CD4-positive, alpha-beta T cell treated with Interleukin-17A for 4 hours (primary cell): ENCODE measurements around the gene CEBPG.

Experiments used
- DNase-seq: peaks from one replicate; pipeline ENCODE4 v3.0.0-alpha.2; 2020; ENCODE audit warnings: mixed read lengths

CEBPG gene

DNA sequence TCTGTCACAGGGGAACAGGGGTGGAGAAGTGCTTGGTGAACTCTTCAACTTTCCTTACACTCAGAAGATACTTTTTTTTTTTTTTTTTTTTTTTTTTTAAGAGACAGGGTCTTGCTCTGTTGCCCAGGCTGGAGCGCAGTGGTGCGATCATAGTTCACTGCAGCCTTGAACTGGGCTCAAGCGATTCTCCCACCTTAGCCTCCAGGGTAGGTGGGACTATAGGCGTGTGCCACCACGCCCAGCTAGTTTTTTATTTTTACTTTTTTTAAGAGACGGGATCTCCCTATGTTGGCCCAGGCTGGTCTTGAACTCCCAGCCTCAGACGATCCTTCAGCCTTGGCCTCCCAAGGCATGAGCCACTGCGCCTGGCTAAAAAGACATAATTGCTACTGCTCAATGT is 11.5 kb downstream of the CEBPG start:
- DNase-seq = no peak

DNA sequence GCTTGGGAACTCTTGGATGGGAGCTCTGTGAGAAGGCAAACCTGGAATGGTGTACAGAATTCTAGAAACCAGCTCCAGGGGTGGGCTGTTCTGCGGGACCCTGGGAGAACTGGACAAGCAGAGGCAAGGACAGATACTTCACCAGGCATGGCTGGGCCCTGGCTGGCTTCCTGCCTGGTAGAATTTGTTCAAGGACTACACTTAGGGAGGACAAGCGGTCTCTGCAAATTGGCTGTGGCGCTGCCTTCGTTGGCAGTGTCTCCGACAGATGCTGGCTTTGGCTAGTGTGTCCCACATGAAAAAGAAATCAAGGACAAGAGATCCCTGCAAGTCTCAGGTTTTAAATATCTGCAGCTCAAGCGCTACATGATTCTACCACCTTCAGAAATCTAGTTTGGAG is 12.4 kb downstream of the CEBPG start:
- DNase-seq = no peak

DNA sequence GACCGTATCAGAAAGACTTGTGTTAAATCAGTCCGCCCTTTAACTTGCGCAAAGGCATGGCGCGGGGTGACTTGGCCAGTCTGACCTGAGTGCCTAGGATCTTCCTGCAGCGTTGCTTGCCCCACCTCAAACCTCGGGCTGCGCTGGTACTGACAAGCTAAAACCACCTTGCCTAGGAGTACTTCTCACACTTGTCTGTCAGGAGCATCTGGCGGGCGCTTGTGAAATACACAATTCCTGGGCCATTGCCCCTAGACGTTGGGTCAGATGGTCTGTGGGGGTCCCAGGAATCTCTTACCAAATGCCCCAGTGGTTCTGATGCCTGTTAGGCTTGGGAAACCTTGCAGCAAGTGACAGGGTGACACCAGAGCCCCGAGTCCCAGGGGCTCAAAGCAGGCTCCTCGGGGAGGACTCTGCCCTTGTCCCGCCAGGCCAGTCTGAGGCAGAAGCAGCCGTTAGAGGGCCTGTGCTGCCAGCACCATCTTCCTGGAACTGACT is 12.9 kb downstream of the CEBPG start:
- DNase-seq = no peak

DNA sequence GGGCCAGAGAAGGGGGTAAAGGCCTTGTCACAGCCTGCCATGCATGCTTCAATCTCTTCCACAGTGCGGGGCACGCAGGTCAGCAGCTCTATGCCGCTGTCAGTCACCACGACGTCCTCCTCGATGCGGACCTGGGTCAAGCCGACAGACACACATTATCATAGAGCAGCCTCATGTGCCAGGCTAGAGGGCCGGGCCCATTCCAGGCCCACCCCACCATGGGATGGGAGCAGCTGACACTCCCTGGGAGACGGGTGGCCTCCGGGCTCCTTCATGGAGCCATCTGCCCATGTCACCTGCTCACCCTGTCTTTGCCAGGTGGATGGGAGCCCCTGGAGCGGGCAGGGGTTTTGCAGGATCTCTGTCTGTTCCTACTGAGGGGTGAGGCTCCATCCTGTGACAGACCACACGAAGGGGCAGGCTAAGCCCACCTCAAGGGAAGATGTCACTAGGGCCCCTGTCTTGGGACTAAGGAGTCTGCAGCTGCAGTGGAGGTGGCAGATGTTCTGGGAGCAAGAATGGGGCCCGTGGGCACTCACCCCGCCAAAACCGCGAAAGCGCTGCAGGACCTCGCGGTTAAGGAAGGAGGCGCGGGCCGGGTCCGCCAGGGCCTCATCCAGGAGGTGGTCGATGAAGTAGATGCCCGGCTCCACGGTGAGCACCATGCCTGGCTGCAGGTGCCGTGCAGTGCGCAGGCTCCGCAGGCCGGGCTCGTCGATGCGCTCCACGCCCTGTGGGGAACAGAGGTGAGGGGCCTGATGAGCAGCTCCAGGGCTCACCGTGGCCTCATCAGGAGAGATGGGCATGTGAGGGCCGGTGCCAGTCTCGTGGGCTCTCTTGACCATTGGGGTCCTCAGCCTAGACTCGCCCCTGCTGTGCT is 14.1 kb downstream of the CEBPG start:
- DNase-seq = no peak

DNA sequence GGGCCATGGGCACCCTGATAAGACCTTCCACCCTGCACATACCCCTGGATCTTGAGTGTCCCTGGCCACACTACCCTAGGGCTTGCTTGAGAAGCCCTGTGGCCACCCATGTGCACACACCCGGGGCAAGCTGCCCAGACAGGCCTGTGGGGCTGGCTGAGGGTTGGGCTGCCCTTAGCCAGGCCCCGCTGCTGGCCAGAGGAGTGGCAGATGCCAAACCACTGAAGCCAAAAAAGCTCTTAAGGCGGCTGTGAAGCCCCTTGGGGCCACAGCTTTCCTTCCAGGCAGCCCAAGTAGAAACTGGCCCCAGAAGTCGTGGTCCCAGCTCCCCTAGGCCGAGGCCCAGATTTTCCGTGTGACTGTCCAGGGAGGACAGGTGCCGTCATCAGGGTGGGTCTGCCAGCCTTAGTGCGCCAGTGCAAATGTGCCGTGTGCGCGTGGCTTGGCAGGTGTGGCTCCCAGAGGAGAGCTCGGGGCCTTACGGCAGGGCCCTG is 14.8 kb downstream of the CEBPG start:
- no peak for DNase-seq

DNA sequence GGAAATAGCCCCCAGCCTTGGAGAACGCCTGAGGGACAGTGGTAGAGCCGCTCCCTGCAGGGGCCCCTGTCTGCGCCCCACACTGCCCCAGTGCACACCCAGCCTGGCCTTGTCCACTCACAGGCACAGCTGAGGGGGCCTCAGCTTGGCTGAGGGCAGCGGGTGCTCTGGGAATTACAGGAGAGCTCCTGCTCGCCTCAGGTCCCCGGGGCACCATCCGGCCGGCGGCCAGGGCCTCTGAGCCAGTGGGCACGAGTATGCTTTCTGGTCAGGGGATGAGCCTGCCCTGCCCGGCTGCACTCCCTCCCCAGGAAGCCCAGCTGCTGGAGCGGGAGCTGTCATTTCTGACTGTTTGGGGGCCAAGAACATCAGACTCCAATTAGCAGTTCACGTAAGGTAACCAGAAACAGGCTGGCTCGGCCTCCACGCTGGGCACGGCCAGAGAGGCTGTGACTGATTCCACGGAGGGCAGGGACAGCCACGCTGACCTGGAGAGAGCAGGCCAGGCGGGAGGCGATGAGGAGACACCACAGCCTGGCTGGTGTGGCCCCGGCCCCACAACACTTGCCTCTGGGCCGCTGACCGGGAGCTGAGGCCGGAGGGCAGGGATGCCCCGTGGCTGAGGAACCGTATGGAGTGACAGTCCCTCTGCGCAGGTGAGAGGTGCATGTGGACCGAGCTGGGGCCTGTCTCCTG is 15.4 kb downstream of the CEBPG start:
- no peak for DNase-seq

DNA sequence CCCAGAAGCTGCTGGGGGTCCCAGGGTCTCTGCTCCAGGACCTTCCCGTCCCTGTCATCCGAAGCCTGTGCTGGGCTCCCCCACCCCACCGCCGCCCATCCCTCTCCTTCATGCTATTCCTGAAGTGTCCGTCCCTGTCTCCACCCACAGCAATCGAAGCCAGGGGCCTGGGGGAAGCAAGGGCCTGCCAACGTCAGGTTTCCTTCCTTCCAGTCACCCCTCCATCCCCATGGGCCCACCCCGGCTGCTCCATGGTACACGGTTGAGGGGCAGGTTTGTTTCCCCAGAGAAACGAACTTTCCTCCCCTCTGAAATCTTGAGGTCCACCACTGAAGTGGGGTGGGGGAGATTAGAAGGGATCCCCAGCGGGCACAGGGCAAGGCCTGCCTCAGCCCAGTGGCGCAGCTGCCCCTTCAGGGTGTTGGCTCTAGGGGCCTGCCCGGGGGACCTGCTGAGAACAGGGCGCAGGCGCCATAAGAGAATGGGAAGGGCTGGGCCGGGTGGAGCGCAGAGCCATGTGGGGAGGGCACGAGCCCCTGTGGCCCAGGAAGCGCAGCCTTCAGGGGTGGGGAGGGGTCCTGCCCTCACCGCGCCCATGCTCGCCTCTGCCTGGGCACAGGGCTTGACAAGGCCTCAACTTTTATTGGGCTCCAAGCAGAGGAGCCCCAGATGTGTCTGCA is 16.1 kb downstream of the CEBPG start:
- DNase-seq = no peak

DNA sequence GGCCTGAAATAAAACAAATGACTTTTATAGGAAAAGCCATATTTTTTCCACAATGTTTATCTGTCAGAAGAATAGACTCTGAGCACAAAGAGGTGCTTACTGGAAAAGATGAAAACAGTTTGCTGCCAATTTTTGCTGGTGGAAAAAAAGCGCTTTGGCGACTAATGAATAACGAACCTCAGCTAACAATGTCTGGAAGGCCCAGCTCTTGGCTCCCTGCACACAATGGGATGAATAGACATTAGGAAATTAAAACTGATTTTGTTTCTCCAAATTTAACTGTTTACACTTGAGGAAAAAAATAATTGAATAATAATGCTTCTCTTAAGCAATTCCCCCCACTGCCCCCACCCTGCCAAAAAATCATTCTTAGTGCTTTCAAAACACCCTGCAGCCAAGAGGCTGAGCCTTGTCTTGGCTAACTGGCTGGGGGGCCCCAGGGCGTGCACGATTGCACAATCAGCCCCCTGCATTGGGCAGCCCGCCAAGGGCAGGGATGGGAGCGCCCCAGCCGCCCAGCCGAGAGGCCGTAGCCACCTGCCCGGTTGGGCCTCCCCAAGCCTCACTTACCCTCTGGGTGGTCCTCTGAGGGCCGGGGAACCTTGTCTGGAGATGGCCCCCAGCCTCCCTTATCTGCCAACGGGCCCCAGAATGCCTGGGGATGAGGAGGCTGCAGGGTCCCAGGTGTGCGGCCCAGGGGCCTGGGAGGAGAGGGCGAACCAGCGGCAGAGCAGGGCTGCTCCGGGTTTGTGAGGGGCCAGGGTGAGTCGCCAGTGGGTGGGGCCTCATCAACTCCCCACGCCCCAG is 16.8 kb downstream of the CEBPG start:
- DNase-seq = no peak

DNA sequence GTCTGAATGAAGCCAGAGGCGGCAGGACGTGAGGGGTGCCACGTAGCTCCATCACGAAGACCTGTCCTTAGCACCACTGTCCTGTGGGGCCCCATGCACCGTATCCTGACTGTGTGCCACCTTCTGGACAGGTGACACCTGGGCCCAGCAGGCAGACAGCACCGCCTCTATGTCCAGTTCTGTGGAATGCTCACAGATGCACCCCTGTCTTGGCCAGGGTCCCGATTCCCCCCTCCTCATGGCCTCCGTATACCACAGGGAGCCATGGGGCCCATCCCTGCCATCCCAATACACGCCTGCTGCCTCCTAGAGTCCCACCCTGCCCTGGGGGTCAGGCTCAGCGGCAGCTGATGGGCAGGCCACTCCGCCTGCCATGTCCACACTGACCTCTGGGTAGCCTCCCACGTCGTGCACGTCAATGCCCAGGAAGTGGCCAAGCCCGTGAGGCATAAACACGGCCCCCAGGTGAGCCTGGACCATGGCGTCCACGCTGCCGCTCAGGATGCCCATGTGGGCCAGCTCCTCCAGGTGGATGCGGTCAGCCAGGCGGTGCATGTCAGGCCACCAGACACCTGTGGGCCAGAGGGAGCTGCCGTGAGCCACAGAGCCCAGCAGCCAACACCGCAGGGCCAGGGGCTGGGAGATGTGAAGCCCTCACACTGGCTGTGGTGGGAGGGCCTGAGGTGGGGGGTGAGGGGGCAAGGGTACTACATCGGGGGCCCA is 17.6 kb downstream of the CEBPG start:
- DNase-seq = no peak

DNA sequence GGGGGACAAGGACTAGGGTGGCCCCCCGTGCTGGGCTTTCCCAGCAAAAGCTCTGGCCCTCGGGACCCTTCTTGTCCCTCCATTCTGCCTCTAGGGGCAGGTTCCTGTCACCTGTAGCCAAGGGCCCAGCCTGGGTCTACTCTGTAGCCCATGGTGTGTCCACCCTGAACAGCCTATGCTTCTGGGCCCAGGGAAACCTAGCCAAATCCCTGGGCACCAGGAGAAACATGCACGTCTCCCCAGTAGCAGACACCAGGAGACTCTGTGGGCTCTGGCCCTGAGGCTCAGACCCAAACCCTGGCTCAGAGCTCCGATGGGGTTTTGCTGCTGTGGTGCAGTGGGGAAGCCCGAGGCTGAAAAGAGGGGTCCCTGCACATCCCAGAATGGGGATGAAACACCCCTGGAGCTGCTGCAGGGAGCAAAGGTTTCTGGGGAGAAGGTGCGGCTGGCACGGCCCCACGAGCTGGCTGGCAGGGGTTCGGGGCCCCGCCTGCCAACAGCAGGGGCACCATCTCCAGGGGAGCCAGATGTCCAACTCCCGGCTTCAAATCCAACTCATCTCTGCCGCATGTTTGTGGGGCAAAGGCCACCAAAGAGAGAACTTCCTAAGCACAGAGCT is 18.2 kb downstream of the CEBPG start:
- no peak for DNase-seq

DNA sequence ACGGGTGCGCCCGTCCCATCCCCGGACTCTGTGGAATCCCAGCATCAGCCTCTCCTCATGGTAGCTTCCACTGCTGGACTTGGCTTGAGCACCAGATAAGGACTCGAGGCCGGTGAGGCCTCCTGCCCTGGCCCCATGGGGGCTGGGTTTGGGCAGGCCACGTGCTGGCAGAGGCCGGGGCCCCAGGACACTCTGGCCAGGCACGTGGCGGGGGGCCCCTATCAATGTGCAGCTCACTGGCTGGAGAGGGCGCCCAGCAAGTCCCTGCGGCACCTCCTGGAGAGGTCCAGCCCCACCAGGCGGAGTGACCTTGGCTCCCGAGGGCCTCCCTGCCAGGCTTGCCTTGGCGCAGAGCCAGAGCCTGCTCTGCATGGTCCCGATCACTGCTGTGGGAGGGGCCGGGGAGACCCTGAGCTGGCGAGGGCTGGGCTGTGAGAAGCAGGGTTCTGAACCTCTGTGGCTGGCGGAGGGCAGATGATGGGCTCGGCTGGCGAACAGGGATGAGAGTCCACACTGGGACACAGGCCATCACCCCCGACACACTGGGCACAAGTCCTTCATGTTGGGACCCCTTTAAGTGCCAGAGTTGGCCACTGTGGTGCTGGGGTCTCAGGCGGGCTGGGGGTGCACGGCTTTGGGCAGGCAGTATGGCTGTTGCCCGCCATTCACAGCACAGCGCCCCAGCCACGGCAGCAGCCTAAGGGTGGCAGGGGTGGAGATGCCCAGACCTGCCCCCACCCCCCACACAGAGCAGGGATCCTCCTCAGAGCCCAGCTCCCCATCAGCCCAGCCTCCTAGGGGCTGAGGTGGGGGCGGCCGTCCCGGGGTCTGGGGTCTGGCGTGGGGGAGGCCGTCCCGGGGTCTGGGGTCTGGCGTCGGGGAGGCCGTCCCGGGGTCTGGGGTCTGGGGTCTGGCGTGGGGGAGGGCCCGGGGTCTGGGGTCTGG is 19.1 kb downstream of the CEBPG start:
- no peak for DNase-seq

DNA sequence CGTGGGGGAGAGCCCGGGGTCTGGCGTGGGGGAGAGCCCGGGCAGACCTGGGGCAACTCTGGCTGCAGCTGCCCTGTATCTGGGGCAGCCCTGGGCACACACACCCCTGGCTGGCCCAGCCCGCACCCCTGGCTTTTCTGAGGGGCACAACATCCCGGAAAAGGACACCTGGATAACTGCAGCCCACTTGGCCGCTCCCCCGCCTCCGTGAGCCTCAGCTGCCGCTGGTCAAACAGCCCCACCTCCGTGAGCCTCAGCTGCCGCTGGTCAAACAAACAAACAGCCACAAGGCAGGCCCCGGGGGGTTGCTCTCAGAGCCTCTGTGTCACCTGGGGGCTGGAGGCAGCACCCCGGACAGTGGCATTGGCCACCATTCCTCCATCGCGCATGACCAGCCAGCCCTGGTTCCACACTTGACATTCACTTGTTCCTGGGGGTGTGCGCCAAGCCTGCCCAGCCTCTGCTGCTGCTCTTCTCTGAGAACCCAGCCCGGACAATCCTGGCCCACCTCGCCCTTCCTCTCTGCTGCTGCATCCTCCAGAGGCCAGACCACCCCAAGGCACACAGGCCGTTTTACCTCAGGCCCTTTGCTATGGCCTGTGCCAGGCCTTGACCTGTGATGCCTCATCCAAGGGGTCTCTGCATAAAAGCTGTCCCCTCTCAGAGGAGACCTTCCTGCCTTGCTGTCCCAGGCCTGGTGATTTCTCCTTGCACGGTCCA is 19.9 kb downstream of the CEBPG start:
- no peak for DNase-seq

DNA sequence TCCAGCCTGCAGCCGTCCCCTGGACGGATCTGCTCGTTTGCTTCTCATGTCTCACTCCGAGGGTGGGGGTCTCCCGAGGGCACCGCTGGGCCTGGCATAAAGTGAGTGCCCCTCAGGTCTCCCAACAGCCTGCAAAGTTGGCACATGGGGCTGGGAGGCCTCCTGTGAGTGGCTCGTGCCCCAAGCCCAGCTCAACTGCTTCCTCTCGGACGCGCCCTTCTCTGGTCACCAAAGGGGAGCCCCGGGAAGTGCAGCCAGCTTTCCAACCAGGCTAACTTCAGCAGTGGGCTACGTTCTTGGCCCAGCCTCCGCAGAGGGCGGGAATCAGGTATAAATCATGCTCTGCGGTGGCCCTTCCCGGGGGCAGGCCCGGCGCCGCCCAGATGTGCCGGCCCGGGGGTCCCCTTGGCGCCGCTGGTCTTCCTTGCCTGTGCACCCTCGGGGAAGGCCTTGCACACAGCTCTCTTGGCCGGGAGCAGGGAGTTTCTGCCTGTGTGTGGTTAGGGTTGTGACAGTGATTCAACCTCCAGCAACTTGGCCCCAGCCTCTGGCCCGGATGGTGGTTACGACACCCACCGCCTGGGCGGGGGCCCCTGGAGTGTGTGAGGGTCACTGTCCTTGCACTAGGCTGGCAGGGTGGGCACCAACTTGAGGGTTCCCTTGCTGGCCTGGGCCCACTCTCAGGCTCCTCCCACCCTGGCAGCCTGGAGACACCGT is 20.7 kb downstream of the CEBPG start:
- DNase-seq = no peak

DNA sequence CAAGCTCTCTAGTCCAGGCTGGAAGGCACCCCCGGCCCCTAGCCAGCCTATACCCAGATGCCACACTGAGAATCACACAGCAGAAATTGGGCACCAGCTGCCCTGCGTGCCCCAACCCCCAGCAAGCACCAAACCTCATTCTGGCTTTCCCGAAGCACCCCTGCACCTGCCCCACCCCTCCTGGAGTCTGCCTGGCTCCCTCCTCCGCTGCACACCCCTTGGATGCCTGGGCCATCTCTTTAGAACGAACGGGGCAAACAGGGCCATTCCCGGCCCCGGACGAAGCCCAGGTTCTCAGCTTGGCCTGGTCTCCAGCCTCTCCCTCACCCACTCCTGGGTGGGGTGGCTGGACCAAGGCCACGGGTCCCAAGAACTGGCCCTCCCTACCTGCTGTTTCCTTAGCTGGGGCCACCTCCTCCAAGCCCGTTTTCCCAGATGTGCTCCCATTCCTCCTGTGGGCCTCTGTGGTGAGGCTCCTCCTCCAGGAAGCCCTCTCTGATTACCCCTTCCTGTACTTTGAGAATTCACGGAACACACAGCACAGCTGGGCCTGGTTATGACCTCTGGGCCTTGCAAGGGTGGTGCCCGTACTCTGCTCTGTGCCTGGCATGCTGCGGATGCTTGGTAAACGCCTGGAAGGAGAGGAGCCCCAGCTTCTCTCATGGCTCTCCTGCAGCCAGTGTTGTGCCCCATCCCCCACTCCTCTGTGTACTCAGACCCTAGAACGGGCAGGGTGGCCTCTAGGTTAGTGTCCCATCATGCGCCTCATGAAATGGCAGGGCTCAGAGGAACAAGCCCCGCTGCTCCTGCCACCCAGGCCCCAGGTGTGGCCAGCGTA is 21.4 kb downstream of the CEBPG start:
- DNase-seq = no peak

DNA sequence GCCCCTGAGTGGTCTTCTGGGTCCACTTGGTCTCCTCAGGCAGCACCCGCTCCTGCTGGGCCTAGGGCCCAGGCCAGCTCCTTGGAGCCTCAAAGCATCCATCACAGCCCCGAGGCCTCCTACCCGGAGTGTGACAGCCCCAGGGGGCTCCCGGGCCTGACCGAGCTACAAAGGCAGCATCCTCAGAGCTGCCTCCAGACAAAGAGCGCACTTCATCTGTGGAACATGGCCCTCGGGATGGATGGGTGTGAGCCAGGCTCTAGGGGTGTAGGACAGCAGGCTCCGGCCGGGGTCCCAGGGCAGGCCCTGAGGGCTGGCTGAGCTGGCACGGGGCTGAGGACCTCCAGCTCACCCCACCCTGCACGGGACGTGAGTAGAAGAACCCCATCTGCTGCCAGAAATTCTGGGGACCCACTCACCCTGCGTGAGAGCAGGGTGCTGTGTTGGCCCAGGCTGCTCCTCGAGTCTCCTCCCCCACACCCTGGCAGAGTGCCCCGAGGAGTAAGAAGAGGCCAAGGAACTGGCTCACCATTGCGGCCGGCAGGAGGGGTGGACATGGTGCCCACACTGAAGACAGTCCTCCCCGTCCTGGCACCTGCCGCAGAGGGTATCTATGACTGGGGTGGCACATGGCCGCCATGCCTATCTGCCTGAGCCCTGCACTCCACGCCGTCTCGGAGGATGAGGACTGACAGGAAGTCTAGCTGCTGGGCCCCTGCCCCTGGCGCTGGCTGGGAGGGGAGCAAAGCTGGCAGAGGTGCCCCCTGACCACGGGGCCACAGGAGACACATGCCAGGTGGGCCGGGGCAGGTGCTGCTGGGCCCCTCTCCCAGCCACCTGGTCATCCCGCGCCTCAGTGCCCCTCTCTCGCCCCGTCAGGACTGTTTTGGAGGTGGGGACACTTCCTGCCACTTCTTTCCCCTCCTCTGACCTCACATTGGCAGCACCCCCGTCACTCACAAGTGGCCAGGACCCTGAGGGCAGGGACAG is 22.3 kb downstream of the CEBPG start:
- DNase-seq = no peak

DNA sequence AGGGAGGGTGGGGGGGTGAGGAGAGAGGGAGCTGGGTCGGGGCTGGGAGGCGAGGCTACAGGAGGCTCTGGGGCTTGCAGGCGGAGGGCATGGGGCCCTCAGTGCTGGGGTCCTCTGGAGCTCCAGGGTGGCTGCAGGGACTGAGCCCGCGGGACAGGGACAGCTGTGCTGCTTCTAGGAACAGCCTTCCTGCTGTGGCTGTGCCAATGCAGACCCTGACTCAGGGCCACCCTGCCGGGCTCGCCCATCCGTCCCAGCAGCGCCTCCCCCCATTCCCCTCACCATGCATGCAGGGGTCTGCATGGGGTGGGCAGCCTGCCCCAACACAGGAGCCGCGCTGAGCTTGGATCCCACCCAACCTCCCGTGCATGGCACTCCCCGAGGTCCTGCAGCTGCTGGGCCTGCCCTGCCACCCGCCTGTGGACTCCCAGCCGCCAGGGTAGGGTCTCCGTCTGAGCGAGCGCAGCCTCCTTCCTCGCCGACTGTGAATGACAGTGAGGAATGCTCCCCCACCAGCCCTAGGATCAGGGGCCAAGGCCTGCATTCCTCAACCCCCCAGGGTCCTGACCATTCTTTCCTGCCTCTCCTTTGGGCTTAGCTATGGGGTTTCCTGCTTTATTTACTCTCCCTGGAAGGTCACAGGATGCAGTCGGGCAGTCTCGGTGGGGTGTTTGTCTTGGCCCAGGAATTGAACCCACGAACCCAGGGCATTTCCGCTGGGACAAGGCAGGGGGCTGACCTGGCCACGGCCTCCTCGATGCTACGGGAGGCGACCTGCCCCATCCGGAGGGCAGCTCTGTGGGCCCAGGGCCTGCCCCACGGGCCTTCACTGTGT is 23.4 kb downstream of the CEBPG start:
- DNase-seq = no peak
